ENCODE results near the gene PCDHB12.
"Not testable (repeated sequence)": the region's sequence is repeated elsewhere in the genome, so short reads cannot be mapped to it uniquely, and the experiment has no call there.

Gene PCDHB12

DNA sequence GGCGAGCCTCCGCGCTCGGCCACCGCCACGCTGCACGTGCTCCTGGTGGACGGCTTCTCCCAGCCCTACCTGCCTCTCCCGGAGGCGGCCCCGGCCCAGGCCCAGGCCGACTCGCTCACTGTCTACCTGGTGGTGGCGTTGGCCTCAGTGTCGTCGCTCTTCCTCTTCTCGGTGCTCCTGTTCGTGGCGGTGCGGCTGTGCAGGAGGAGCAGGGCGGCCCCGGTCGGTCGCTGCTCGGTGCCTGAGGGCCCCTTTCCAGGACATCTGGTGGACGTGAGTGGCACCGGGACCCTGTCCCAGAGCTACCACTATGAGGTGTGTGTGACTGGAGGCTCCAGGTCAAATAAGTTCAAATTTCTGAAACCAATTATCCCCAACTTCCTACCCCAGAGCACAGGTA is 2.3 kb downstream of the PCDHB12 start:
- DNase-seq = not testable (repeated sequence)

DNA sequence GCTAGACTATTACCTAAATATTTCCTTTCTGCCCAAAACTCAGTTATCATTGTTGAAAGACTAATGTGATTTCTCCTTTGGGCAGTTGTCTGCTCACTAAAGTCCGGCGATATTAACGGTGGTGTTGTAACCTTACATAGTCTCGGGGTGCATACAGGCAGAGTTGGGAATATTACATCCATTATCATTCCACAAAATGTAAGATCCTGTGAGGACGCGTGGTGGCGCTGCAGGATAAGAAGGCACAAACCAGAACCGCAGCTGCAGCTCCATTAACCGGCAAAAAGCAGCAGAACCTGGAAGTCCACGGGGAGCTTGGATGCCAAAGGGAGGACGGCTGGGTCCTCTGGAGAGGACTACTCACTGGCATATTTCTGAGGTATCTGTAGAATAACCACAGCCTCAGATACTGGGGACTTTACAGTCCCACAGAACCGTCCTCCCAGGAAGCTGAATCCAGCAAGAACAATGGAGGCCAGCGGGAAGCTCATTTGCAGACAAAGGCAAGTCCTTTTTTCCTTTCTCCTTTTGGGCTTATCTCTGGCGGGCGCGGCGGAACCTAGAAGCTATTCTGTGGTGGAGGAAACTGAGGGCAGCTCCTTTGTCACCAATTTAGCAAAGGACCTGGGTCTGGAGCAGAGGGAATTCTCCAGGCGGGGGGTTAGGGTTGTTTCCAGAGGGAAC is 5.3 kb downstream of the PCDHB12 start, which contains the start of gene PCDHB13:
Gene PCDHB13 (plus strand): TSS at position 264 of the 684 bp plus-strand sequence. CDS start 205 bp downstream, at position 469.
- DNase-seq = peak in 1 of 2 experiments; percentile 16

DNA sequence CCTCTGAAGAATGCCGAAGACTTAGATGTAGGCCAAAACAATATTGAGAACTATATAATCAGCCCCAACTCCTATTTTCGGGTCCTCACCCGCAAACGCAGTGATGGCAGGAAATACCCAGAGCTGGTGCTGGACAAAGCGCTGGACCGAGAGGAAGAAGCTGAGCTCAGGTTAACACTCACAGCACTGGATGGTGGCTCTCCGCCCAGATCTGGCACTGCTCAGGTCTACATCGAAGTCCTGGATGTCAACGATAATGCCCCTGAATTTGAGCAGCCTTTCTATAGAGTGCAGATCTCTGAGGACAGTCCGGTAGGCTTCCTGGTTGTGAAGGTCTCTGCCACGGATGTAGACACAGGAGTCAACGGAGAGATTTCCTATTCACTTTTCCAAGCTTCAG is 6.1 kb downstream of the PCDHB12 start:
- DNase-seq = not testable (repeated sequence)

DNA sequence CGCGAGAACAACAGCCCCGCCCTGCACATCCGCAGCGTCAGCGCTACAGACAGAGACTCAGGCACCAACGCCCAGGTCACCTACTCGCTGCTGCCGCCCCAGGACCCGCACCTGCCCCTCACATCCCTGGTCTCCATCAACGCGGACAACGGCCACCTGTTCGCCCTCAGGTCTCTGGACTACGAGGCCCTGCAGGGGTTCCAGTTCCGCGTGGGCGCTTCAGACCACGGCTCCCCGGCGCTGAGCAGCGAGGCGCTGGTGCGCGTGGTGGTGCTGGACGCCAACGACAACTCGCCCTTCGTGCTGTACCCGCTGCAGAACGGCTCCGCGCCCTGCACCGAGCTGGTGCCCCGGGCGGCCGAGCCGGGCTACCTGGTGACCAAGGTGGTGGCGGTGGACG is 7.0 kb downstream of the PCDHB12 start:
- DNase-seq = not testable (repeated sequence)

DNA sequence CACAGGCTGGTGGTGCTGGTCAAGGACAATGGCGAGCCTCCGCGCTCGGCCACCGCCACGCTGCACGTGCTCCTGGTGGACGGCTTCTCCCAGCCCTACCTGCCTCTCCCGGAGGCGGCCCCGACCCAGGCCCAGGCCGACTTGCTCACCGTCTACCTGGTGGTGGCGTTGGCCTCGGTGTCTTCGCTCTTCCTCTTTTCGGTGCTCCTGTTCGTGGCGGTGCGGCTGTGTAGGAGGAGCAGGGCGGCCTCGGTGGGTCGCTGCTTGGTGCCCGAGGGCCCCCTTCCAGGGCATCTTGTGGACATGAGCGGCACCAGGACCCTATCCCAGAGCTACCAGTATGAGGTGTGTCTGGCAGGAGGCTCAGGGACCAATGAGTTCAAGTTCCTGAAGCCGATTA is 7.5 kb downstream of the PCDHB12 start:
- DNase-seq = not testable (repeated sequence)

DNA sequence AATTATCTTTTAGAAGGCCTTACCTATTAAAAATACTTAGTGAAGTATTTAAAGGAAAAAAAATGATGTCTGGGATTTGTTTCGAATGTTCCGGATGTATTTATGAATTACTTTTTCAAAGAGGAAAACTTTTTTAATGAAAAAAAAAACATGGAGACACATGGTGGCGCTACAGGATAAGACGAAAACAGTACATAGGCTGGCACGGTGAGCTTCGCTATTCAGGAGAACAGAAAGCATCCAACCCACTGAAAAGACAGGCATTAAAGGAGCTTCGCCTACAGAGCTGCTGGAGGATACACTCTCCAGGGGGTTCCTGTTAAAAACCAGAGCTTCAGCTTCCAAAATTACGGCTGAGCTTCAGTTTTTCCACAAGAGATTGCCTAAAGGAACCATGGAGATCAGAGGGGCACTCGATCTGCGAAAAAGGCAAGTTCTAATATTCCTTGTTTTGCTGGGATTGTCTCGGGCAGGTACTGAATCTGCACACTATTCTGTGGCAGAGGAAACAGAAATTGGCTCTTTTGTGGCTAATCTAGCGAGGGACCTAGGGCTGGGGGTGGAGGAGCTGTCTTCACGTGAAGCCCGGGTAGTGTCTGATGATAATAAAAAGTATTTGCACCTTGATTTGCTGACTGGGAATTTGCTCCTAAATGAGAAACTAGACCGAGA is 14.7 kb downstream of the PCDHB12 start, which contains the start of gene PCDHB14:
Gene PCDHB14 (plus strand): TSS at position 232 of the 672 bp plus-strand sequence. CDS start 163 bp downstream, at position 395.
- DNase-seq = peak in 1 of 2 experiments; percentile 16

DNA sequence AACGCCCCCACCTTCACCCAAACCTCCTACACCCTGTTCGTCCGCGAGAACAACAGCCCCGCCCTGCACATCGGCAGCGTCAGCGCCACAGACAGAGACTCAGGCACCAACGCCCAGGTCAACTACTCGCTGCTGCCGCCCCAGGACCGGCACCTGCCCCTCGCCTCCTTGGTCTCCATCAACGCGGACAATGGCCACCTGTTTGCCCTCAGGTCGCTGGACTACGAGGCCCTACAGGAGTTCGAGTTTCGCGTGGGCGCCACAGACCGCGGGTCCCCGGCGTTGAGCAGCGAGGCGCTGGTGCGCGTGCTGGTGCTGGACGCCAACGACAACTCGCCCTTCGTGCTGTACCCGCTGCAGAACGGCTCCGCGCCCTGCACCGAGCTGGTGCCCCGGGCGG is 16.3 kb downstream of the PCDHB12 start:
- not testable (repeated sequence) for DNase-seq

DNA sequence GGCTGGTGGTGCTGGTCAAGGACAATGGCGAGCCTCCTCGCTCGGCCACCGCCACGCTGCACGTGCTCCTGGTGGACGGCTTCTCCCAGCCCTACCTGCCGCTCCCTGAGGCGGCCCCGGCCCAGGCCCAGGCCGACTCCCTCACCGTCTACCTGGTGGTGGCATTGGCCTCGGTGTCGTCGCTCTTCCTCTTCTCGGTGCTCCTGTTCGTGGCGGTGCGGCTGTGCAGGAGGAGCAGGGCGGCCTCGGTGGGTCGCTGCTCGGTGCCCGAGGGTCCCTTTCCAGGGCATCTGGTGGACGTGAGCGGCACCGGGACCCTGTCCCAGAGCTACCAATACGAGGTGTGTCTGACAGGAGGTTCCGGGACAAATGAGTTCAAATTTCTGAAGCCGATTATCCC is 16.9 kb downstream of the PCDHB12 start:
- not testable (repeated sequence) for DNase-seq

DNA sequence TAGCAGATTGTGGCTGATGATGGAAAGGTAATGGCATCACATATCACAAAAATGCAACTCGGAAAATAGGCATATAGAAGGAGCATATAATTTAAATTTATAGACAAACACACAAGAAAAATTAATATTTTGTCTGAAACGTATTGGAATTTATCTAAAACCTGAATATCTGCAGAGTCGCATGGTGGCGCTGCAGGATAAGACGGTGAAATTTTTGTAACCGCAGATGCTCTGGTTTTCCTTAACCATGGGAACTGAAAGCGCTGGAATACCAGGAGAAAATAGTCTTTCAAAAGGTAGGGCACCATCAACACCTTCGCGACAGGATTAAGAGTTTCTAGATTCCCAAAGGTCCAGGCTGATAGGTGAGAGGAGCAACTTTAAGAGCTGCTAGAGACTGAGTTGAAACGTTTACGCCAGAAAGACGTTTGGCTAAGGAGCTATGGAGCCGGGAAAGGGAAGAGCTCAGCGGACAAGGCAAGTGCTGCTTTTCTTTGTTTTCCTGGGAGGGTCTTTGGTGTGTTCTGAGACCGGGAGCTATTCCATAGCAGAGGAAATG is 25.7 kb downstream of the PCDHB12 start:
- no peak for DNase-seq

DNA sequence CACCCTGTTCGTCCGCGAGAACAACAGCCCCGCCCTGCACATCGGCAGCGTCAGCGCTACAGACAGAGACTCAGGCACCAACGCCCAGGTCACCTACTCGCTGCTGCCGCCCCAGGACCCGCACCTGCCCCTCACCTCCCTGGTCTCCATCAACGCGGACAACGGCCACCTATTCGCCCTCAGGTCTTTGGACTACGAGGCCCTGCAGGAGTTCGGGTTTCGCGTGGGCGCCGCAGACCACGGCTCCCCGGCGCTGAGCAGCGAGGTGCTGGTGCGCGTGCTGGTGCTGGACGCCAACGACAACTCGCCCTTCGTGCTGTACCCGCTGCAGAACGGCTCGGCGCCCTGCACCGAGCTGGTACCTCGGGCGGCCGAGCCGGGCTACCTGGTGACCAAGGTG is 27.4 kb downstream of the PCDHB12 start:
- DNase-seq = not testable (repeated sequence)

DNA sequence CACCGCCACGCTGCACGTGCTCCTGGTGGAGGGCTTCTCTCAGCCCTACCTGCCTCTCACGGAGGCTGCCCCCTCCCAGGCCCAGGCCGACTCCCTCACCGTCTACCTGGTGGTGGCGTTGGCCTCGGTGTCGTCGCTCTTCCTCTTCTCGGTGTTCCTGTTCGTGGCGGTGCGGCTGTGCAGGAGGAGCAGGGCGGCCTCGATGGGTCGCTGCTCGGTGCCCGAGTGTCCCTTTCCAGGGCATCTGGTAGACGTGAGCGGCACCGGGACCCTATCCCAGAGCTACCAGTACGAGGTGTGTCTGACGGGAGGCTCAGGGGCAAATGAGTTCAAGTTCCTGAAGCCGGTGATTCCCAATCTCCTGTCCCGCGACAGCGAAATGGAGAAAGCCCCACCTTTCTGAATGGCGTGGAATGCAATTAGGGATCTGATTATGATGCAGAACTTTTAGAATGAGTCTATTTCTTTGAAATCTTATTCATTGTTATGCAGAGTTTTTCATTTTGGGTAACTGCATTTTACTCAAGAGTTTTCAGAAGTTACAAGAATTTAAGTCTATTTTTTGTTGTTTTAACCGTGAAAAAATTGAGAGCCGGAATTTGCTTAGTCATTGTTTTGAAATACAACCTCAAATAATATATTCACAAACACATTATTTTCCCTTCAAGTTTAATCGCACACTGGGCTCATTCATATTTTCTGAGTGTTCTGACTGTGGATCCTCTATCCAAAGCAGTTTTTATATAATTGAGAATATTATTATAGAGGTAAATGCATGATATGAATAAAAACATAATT is 28.2 kb downstream of the PCDHB12 start:
- no peak for DNase-seq

DNA sequence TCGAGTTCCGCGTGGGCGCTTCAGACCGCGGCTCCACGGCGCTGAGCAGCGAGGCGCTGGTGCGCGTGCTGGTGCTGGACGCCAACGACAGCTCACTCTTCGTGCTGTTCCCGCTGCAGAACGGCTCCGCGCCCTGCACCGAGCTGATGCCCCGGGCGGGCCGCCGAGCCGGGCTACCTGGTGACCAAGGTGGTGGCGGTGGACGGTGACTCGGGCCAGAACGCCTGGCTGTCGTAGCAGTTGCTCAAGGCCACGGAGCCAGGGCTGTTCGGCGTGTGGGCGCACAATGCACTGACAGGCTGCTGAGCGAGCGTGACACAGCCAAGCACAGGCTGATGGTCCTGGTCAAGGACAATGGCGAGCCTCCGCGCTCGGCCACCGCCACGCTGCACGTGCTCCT is 33.0 kb downstream of the PCDHB12 start:
- DNase-seq = no peak

DNA sequence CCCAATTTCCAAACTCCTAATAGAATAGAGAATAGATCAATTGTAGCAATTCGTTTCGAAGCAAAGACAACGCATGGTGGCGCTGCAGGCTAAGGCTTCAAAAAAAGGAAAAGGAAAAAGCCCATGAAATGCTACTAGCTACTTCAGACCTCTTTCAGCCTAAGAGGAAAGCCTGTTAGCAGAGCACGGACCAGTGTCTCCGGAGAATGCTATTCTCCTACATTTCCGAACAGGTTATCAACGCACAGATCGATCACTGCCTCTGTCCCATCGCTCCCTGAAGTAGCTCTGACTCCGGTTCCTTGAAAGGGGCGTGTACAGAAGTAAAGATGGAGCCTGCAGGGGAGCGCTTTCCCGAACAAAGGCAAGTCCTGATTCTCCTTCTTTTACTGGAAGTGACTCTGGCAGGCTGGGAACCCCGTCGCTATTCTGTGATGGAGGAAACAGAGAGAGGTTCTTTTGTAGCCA is 36.8 kb downstream of the PCDHB12 start, which contains the start of gene PCDHB15:
Gene PCDHB15 (plus strand): TSS at position 146 of the 468 bp plus-strand sequence. CDS start 184 bp downstream, at position 330.
- DNase-seq = no peak

DNA sequence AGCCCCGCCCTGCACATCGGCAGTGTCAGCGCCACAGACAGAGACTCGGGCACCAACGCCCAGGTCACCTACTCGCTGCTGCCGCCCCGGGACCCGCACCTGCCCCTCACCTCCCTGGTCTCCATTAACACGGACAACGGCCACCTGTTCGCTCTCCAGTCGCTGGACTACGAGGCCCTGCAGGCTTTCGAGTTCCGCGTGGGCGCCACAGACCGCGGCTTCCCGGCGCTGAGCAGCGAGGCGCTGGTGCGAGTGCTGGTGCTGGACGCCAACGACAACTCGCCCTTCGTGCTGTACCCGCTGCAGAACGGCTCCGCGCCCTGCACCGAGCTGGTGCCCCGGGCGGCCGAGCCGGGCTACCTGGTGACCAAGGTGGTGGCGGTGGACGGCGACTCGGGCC is 38.5 kb downstream of the PCDHB12 start:
- DNase-seq = not testable (repeated sequence)

DNA sequence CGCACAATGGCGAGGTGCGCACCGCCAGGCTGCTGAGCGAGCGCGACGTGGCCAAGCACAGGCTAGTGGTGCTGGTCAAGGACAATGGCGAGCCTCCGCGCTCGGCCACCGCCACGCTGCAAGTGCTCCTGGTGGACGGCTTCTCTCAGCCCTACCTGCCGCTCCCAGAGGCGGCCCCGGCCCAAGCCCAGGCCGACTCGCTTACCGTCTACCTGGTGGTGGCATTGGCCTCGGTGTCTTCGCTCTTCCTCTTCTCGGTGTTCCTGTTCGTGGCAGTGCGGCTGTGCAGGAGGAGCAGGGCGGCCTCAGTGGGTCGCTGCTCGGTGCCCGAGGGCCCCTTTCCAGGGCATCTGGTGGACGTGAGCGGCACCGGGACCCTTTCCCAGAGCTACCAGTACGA is 38.9 kb downstream of the PCDHB12 start:
- not testable (repeated sequence) for DNase-seq

DNA sequence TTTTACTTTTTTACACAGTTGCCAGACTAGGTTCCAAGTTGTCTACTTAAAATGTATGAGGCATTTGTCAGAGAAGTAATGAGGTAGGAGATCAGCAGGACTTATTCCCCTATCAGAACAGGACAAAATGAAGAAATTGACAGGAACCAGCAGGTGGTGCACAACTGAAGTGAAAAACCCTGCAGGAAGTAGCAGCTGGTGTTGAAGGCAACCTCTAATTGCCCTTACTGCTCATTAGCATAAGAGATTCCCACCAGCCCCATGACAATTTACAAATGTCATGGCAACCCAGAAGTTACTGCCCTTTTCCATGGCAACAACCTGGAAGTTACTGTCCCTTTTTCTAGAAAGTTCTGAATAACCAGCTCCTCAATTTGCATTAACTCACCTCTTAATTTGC is 42.1 kb downstream of the PCDHB12 start:
- DNase-seq = no peak

DNA sequence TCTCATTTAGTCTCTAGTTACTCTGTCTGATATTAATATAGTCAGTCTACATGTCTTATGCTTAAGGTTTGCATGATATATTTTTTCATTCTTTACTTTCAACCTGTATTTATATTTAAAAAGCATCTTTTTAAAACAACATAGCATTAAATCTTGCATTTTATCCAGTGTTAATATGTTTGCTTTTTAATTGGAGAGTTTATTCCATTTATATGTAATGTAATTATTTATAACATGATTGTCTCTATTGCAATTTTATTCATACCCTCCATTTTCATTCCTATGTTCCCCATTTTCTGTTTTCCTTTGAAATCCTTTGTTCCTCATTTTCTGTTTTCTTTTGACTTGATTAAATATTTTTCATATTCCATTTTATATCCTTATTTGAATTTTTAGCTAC is 49.9 kb downstream of the PCDHB12 start:
- DNase-seq = no peak

DNA sequence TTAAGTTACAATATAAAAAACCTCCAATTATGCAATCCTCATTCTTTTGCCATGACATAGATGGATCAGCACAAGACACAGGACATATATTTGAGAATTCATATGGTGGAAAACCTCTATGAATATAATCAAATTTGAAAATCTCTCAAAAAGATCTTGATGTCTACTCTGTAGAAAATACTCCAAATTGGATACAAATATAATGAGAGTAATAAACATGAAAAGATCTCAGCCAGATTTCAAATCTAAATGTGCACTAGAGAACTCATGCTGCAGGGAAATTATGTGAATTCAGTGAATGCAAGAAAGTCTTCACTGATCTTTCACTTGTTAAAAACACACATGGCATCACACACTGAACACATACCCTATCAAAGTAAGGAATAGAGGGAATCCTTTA is 50.4 kb downstream of the PCDHB12 start:
- DNase-seq = no peak

DNA sequence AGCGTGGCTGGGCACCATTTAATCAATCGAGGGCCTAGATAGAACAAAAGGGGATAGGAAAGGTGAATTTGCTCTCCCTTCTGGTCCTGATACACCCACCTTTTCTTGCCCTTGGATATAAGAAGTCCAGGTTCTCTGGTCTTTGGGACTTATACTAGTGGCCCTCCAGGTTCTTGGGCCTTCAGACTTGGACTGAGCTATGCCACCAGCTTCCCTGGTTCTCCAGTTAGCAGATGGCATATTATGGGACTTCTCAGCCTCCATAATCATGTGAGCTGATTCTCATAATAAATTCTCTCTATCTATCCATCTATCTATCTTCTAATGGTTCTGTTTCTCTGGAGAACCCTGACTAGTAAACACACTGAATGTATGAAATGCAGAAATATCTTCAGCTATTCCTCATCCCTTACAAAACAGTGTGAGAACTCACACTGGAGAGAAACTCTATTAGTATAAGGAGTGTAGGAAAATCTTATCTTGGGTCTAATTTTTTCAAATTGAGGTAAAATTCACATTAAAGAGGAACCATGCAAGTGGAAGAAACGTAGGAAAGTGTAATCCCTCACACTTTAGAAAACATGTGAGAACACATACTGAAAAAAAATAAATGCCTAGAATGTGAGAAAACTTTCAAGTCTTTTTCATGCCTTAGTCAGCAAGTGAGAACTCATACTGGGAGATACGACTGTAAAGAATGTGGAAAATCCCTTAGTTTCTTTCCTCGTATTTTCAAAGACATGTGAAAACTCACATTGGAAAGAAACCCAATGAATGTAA is 52.1 kb downstream of the PCDHB12 start:
- no peak for DNase-seq

DNA sequence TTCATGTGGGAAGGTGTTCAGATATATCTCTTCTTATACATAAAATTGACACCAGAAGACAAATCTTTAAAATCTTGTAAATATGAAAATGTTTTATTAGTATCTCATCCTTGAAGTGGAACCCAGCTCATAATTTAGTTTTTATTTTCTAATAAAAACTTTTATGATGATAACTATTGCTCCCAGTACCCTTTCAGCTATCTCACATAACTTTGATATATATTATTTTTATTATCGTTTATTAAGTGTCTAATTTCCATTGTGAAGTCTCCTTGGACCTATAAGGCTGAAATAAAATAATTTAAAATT is 52.7 kb downstream of the PCDHB12 start:
- no peak for DNase-seq

All from NCI-H1930 (cell line).